T-helper 17 cell (primary cell): ENCODE data around the gene SMAD6. TPM values are rescaled to one million over a fixed set of nuclear protein-coding genes. Genes with fewer than 3 reads are reported as not detected.

ENCODE experiments used
- ATAC-seq: fragments of 150-1000 bp; cut with Tn5 transposase; 2 replicates; pipeline ENCODE4 v1.10.0; 2021; ENCODE audit warnings: mild to moderate bottlenecking, moderate library complexity
- DNase-seq, 3 donors: peaks; one replicate each; pipeline versions ENCODE4 v3.0.0 to v3.0.0-alpha.2; 2020 to 2021
- H3K9me3 ChIP-seq: one replicate; pipeline ENCODE4 v1.7.0; 2013; ENCODE audit warnings: low read length, mild to moderate bottlenecking; ENCODE audit not compliant: control insufficient read depth, poor library complexity, severe bottlenecking
- H3K27ac Mint-ChIP-seq: one replicate; pipeline ENCODE4 v1.8.0; 2022; ENCODE audit warnings: mild to moderate bottlenecking, moderate library complexity, mixed read lengths
- H3K27me3 Mint-ChIP-seq: one replicate; pipeline ENCODE4 v1.8.0; 2022; ENCODE audit warnings: mixed read lengths
- H3K36me3 Mint-ChIP-seq: one replicate; pipeline ENCODE4 v1.8.0; 2022; ENCODE audit warnings: low read depth, mixed read lengths
- H3K4me1 Mint-ChIP-seq: one replicate; pipeline ENCODE4 v1.8.0; 2022; ENCODE audit warnings: mild to moderate bottlenecking, mixed read lengths
- H3K4me3 Mint-ChIP-seq: one replicate; pipeline ENCODE4 v1.8.0; 2022; ENCODE audit warnings: mild to moderate bottlenecking, moderate library complexity, mixed read lengths
- total RNA-seq, 4 donors: library from RNA in 2 of 4; stranded (reverse) in 2 of 4; gene quantifications; one replicate each; pipeline ENCODE4 v1.2.3 and lab custom pipeline; 2022 to 2026

The SMAD6 gene
- total RNA-seq, 2 donors from 2014 or later = 0.10 TPM; not detected in 1

GRCh38 chr15:66816201-66816600, 114.2 kb downstream of the SMAD6 start:
- peaks cover 28% of the 10 kb centered on the region for H3K27me3 Mint-ChIP-seq
- ATAC-seq (no peak), DNase-seq (no peak)
- H3K4me3 Mint-ChIP-seq = no peak overlapping the region
- H3K27ac Mint-ChIP-seq = no peak overlapping the region
- H3K9me3 ChIP-seq = no peaks in the 10 kb centered on the region
- H3K36me3 Mint-ChIP-seq = no peaks in the 10 kb centered on the region
- no peaks in the 10 kb centered on the region for H3K4me1 Mint-ChIP-seq

- H3K27ac Mint-ChIP-seq = no peak overlapping the region
- no peaks in the 10 kb centered on the region for H3K4me1 Mint-ChIP-seq
- DNase-seq (no peak), ATAC-seq (no peak)
- no peak overlapping the region for H3K4me3 Mint-ChIP-seq
- H3K27me3 Mint-ChIP-seq = peaks cover 23% of the 10 kb centered on the region
- H3K9me3 ChIP-seq = no peaks in the 10 kb centered on the region
- no peaks in the 10 kb centered on the region for H3K36me3 Mint-ChIP-seq
Observed at GRCh38 chr15:66819084-66819483, 117.0 kb downstream of the SMAD6 start.

- H3K4me3 Mint-ChIP-seq = no peak overlapping the region
- H3K27me3 Mint-ChIP-seq = peaks cover 16% of the 10 kb centered on the region
- H3K9me3 ChIP-seq = no peaks in the 10 kb centered on the region
- H3K4me1 Mint-ChIP-seq = no peaks in the 10 kb centered on the region
- ATAC-seq (no peak), DNase-seq (no peak)
- H3K36me3 Mint-ChIP-seq = no peaks in the 10 kb centered on the region
- H3K27ac Mint-ChIP-seq = no peak overlapping the region
Observed at GRCh38 chr15:66820481-66821176, 118.6 kb downstream of the SMAD6 start.

GRCh38 chr15:66821307-66821706, 119.3 kb downstream of the SMAD6 start:
- ATAC-seq = no peak
- peaks cover 14% of the 10 kb centered on the region for H3K27me3 Mint-ChIP-seq
- H3K4me3 Mint-ChIP-seq = no peak overlapping the region
- DNase-seq = no peak
- H3K27ac Mint-ChIP-seq = no peak overlapping the region
- H3K9me3 ChIP-seq = no peaks in the 10 kb centered on the region
- no peaks in the 10 kb centered on the region for H3K36me3 Mint-ChIP-seq
- no peaks in the 10 kb centered on the region for H3K4me1 Mint-ChIP-seq

GRCh38 chr15:66822114-66822513, 120.1 kb downstream of the SMAD6 start:
- Mint-ChIP-seq H3K4me1 (no peaks in the 10 kb centered on the region), H3K27me3 (peaks cover 8% of the 10 kb centered on the region), H3K4me3 (no peak overlapping the region), H3K27ac (no peak overlapping the region), H3K36me3 (no peaks in the 10 kb centered on the region)
- no peaks in the 10 kb centered on the region for H3K9me3 ChIP-seq
- no peak for DNase-seq
- no peak for ATAC-seq

GRCh38 chr15:66822576-66822975, 120.5 kb downstream of the SMAD6 start:
- no peaks in the 10 kb centered on the region for H3K9me3 ChIP-seq
- no peaks in the 10 kb centered on the region for H3K4me1 Mint-ChIP-seq
- H3K27ac Mint-ChIP-seq = no peak overlapping the region
- H3K4me3 Mint-ChIP-seq = no peak overlapping the region
- peaks cover 8% of the 10 kb centered on the region for H3K27me3 Mint-ChIP-seq
- H3K36me3 Mint-ChIP-seq = no peaks in the 10 kb centered on the region
- DNase-seq (no peak), ATAC-seq (no peak)

- Mint-ChIP-seq H3K27ac (no peak overlapping the region), H3K4me3 (no peak overlapping the region), H3K4me1 (no peaks in the 10 kb centered on the region), H3K27me3 (peaks cover 8% of the 10 kb centered on the region), H3K36me3 (no peaks in the 10 kb centered on the region)
- no peak for ATAC-seq
- DNase-seq = no peak
- no peaks in the 10 kb centered on the region for H3K9me3 ChIP-seq
Observed at GRCh38 chr15:66823601-66824000, 121.6 kb downstream of the SMAD6 start.

- ATAC-seq = no peak
- Mint-ChIP-seq H3K4me3 (no peak overlapping the region), H3K36me3 (no peaks in the 10 kb centered on the region), H3K4me1 (no peaks in the 10 kb centered on the region), H3K27me3 (peaks cover 8% of the 10 kb centered on the region), H3K27ac (no peak overlapping the region)
- DNase-seq = no peak
- H3K9me3 ChIP-seq = no peaks in the 10 kb centered on the region
Observed at GRCh38 chr15:66824424-66824823, 122.4 kb downstream of the SMAD6 start.

- DNase-seq = no peak
- Mint-ChIP-seq H3K27ac (no peak overlapping the region), H3K27me3 (peaks cover 5% of the 10 kb centered on the region), H3K4me3 (no peak overlapping the region), H3K4me1 (no peaks in the 10 kb centered on the region), H3K36me3 (no peaks in the 10 kb centered on the region)
- ATAC-seq = no peak
- no peaks in the 10 kb centered on the region for H3K9me3 ChIP-seq
Observed at GRCh38 chr15:66825139-66825538, 123.1 kb downstream of the SMAD6 start.

- Mint-ChIP-seq H3K4me1 (no peaks in the 10 kb centered on the region), H3K27ac (no peak overlapping the region), H3K27me3 (no peaks in the 10 kb centered on the region), H3K36me3 (no peaks in the 10 kb centered on the region), H3K4me3 (no peak overlapping the region)
- H3K9me3 ChIP-seq = no peaks in the 10 kb centered on the region
- DNase-seq (no peak), ATAC-seq (no peak)
Observed at GRCh38 chr15:66825731-66826130, 123.7 kb downstream of the SMAD6 start.

- Mint-ChIP-seq H3K36me3 (no peaks in the 10 kb centered on the region), H3K27ac (no peak overlapping the region), H3K4me3 (no peak overlapping the region), H3K27me3 (no peaks in the 10 kb centered on the region), H3K4me1 (no peaks in the 10 kb centered on the region)
- no peaks in the 10 kb centered on the region for H3K9me3 ChIP-seq
- DNase-seq (no peak), ATAC-seq (no peak)
Observed at GRCh38 chr15:66826507-66826906, 124.5 kb downstream of the SMAD6 start.

- no peaks in the 10 kb centered on the region for H3K36me3 Mint-ChIP-seq
- DNase-seq (no peak), ATAC-seq (no peak)
- no peak overlapping the region for H3K27ac Mint-ChIP-seq
- no peak overlapping the region for H3K4me3 Mint-ChIP-seq
- no peaks in the 10 kb centered on the region for H3K9me3 ChIP-seq
- H3K27me3 Mint-ChIP-seq = no peaks in the 10 kb centered on the region
- no peaks in the 10 kb centered on the region for H3K4me1 Mint-ChIP-seq
Observed at GRCh38 chr15:66827039-66827697, 125.1 kb downstream of the SMAD6 start.

- Mint-ChIP-seq H3K36me3 (no peaks in the 10 kb centered on the region), H3K27ac (no peak overlapping the region), H3K4me1 (no peaks in the 10 kb centered on the region), H3K4me3 (no peak overlapping the region), H3K27me3 (no peaks in the 10 kb centered on the region)
- H3K9me3 ChIP-seq = no peaks in the 10 kb centered on the region
- ATAC-seq = no peak
- DNase-seq = no peak
Observed at GRCh38 chr15:66827698-66828055, 125.6 kb downstream of the SMAD6 start.
